ENCODE measurements around the gene DHRS3.

DHRS3 gene

GRCh38 chr1:12554521-12555305 lies 63.3 kb downstream of the DHRS3 start:
- DNase-seq (ENCODE audit: low read depth in 3 of 3): no peak

DNA sequence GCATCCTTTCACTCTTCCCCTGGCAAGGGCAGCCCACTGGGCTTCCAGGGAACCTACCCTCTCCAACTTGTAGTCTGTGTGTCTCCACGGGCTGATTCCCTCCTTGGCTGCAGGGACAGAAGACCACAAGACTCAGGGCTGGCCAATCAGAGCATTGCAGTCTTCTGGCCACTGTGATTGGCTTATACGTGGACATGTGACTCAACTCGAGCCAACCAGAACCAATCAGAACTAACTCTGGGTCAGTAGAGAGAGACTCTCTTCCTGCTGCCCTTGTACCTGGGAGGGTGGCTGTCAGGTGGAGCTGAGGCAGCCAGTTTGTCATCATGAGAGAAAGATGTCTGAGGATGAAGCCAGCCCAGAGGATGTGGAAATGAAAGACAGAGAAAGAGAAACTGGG lies 64.0 kb downstream of the DHRS3 start:
- DNase-seq (ENCODE audit: low read depth in 3 of 3): no peak

- no peak for DNase-seq (ENCODE audit: low read depth in 3 of 3)
These were observed 64.8 kb downstream of the DHRS3 start for GRCh38 chr1:12552951-12553921.

DNA sequence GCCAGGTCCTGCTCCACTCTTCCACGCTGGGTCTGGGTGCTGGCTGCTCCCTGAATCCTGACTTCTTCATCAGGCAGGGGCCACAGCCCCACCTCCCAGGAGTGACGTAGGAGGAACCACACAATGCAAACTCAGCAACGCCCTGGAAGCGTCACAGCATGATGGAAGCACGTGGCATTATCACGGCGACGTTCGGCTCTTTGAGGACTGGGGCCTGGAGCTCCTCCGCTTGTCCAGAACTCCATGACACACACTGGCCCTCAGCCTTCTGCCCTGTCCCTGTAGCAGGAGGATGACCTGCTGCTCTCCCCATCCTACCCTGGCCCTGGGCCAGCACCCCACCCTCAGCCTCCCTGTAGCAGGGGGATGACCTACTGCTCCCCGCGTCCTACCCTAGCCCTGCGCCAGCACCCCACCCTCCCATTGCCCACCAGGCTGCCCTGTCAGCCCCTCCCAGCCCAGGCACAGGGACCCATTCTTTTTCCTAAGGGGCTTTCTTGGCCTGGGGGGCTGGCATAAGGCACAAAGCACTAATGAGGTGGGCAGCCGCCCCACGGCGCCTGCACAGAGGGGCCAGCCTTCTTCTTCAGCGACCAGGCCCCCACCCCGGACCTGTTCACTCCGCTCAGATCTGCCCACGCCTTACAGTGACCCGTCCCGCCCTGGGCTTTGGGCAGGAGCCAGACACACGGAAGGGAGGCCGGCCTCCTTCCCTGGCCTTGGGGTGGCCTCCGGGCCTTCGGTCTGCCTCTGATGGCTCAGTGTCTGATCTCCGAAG lies 65.7 kb downstream of the DHRS3 start:
- no peak for DNase-seq (ENCODE audit: low read depth in 3 of 3)

GRCh38 chr1:12551584-12551983 lies 66.4 kb downstream of the DHRS3 start:
- no peak for DNase-seq (ENCODE audit: low read depth in 3 of 3)

DNA sequence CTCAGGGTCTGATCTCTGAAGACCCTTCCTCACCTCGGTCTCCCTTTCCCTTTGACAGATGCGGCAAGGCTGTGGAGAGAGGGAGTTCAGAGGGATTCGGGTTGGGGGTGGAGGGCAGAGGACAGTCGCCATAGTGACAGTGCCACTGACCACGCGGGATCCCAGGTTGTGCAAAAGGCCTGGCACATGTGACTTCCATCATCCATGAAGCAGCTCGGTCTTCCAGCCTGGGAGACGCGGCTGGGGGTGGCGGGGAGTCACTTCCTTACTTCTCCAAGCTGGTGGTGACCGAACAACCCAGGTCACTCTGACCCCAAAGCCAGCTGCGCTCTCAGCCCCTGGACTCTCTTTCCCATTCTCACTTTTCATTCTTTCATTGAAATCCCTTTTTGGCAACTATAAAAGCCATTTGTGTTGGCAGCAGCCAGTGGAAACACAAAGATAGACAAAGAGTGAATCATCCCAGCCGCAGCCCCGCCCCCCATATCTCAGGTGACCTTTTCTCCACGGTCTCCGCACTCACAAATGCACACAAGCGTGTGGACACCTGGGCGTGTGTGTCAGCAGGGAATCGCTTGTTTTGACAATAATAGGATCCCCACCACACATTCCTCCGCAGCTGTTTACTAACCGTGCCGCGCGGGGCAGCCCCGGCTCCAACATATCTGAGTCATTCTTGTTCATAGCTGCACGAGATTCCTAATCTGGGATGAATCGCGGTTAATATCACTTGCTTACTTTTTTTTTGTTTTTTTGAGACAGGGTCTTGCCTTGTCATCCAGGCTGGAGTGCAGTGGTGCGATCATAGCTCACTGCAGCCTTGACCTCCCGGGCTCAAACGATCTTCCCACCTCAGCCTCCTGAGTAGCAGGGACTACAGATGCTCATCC lies 68.3 kb downstream of the DHRS3 start:
- DNase-seq (ENCODE audit: low read depth in 3 of 3): peak in 1 of 3 experiments; percentile 33

GRCh38 chr1:12548973-12549459 lies 69.0 kb downstream of the DHRS3 start:
- DNase-seq (ENCODE audit: low read depth in 3 of 3): no peak

GRCh38 chr1:12548279-12548972 lies 69.6 kb downstream of the DHRS3 start:
- no peak for DNase-seq (ENCODE audit: low read depth in 3 of 3)

- no peak for DNase-seq (ENCODE audit: low read depth in 3 of 3)
These were observed 70.3 kb downstream of the DHRS3 start for GRCh38 chr1:12547586-12548225.

DNA sequence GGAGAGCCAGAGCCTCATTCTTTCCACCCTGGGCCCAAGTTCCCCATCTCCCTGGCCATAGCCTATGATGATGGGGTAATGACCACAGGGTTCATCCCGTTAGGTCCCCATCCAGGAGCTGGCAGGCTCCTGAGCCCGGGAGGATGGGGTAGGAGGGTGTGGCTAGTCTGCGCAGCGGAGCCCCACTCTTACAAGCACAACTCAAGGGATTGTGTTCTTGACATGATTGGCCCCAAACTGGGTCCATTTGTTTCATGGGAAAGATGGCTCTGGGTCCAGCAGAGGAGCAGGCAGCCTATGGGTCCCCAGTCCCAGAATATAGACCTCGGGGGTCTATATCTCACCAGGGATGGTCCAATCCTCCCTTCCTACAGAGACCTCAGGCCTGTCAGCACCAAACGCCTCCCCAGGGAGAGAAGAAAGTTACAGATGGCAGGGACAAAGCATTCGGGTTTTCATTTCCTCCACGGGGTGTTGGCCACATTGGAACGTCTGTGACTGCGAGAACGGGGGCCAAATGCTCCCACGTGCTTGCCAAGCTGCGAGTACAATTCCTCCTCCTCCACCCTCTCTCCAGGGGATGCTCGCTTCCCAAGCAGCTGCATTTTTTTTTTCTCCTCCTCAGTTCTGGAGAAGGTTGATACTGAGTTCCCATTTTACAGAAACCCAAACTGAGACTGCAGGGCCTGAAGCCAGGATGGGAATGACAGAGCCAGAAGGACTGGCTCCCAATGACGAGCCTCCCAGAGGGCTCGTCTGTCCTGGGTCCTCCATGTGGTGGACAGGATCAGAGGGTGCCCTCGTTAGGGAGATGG lies 71.0 kb downstream of the DHRS3 start:
- DNase-seq (ENCODE audit: low read depth in 3 of 3): no peak

GRCh38 chr1:12544992-12545391 lies 73.0 kb downstream of the DHRS3 start:
- DNase-seq (ENCODE audit: low read depth in 3 of 3): no peak

DNA sequence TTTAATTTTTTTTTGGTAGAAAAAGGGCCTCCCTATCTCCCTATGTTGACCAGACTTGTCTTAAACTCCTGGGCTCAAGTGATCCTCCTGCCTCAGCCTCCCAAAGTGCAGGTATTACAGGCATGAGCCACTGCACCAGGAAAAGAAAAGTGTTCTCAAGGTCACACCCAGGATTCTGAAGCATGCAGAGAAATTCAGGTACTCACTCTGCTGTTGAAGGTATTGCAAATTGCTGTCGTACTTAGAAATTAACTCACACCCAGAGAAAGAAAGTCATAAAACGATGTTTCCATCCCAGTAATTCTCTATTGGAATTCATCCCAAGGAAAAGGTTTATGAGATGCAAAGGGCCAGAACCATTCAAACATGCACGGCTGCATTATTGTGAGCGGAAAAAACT lies 73.7 kb downstream of the DHRS3 start:
- no peak for DNase-seq (ENCODE audit: low read depth in 3 of 3)

DNA sequence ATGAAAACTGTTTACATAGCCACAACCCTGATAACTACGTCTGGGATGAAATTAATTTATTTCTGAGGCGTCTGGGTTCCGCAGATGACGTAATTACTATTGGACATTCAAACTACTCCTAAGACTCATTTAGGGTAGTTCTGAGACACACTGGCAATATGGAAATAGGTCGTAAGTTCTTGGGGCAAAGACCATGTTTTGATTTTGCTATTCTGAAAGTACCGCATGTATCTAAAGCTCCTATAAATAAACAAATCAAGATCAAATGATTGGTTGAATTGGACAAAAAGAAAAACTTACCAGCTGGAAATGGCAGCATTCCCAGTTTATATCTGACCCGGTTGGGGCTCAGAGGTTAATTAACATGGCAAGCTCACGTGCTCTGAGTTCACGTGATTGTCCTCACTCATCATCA lies 74.3 kb downstream of the DHRS3 start:
- DNase-seq (ENCODE audit: low read depth in 3 of 3): no peak

DNA sequence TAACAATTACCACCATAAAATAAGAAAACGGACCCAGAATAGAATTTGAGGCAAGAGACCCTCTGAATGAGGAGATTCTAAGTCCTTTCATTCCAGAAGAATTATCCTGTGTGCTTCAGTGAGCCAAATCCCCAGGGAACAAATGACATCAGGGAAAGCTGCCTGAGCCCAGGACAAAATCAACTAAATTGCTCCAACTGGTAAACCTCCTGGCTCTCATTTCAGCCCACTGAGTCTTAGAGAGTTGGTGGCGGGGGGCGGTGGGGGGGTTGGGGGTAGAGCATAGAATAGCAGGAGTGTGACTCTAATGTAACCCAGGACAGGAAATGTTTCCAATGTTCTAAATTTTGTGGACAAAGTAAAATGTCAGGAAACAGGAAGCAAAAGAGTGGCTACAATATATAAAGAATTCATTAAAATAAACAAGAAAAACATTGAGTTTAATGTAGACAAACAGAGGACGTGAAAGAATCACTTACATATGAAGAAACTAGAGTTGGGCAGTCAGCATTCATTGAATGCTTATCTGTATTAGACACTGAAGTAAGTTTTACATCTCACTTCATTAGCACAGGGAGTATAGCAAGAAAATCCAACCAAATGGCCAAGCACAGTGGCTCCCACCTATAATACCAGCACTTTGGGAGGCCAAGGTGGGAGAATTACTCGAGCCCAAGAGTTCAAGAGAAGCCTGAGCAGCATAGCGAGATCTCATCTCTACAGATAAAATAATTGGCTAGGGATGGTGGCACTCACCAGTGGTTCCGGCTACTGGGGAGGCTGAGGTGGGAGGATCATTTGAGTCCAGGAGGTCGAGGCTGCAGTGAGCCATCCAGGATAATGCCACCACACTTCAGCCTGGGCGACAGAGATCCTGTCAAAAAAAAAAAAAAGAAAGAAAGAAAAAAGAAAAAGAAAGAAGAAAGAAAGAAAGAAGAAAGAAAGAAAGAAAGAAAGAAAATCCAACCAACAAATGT lies 75.1 kb downstream of the DHRS3 start:
- DNase-seq (ENCODE audit: low read depth in 3 of 3): no peak

GRCh38 chr1:12542138-12542465 lies 75.9 kb downstream of the DHRS3 start:
- no peak for DNase-seq (ENCODE audit: low read depth in 3 of 3)

DNA sequence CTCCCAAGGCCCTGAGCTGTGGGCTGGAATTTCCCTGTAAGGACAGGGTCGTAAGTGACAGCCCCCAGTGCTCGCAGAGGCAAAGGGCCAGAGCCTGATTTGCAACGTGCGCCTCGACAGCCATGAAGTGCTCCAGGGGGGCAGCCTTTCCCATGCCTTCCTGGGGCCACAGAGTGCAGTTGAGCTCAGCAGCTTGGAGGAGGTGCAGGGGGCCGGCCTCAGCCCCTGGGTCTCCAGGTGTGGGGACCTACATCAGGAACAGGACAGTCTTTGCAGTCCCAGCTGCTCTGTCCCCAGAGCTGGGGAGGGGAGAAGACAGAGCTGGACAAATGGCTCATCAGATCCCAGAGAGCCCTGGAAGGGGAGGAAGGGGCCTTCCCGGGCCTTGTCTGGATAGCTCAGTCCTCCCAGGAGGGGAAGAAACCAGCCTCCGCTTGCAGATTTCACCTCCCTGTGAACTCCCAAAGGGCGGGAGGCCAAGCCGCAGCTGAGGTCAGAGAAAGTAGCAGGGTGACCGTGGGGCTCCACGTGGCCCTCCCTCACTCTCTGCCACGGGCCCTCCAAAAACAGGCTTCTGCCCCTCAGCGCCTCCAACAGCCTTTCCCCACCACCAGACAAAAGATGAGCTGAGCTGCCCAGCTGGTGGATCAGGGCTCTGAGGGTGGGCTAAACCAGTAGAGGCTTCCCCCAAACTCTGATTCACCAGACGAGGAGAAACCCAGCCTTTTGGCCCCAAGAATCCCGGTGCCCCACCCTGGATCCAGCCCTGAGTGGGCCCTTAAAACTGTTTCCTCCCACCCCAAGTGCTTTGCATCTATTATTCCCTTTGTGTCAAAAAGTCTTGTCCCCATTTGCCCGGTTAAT lies 76.5 kb downstream of the DHRS3 start:
- no peak for DNase-seq (ENCODE audit: low read depth in 3 of 3)
